Nephron (organoid): ENCODE results near the gene OR52H1.
"Not testable (repeated sequence)": the region's sequence is repeated elsewhere in the genome, so short reads cannot be mapped to it uniquely, and the experiment has no call there.

Experiments
- H3K27ac Mint-ChIP-seq, 3 experiments: 2 replicates each; pipeline ENCODE4 v1.8.0; 2020; ENCODE audit warnings: mixed read lengths in 3 of 3, mild to moderate bottlenecking in 2 of 3, moderate library complexity in 1 of 3
- H3K27me3 Mint-ChIP-seq: 2 replicates; pipeline ENCODE4 v1.8.0; 2021; ENCODE audit warnings: low read depth, mild to moderate bottlenecking, moderate library complexity, mixed read lengths
- H3K36me3 Mint-ChIP-seq: 2 replicates; pipeline ENCODE4 v1.8.0; 2020; ENCODE audit warnings: low read depth, mixed read lengths
- H3K4me1 Mint-ChIP-seq: 2 replicates; pipeline ENCODE4 v1.8.0; 2020; ENCODE audit warnings: mixed read lengths
- H3K4me3 Mint-ChIP-seq, 3 experiments: 2 replicates each; pipeline ENCODE4 v1.8.0; 2020; ENCODE audit warnings: mild to moderate bottlenecking in 3 of 3, mixed read lengths in 3 of 3, moderate library complexity in 2 of 3
- H3K9me3 Mint-ChIP-seq: 2 replicates; pipeline ENCODE4 v1.8.0; 2020; ENCODE audit warnings: mixed read lengths
- TF ChIP-seq, protein P1 (sequence below), 3 experiments: fragments of 200-600 bp; sonication (generic); IDR thresholded peaks; one replicate each; pipeline ENCODE4 v1.5.0; 2021; ENCODE audit warnings: antibody characterized with exemption in 3 of 3; ENCODE audit not compliant: unreplicated experiment in 3 of 3

OR52H1 gene

DNA sequence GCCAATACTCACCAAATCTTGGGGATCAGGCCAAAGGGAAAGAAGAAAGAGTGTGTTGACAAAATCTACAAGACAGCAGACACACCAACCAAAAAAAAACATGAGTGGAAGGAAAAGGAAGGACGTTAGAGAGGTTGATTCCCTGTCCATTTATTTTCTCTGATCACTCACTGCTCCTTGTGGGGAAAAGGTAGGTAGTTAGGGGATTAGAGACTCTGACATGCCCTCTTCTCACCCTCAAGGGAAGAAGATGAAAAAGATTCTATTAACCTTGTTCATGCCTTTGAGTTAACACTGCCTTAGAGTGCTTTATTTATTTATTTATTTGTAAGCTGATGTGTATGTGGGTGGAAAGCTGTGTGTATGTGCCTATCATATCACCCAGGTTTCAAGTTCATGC, at the start of gene OR52H1:
Gene OR52H1, minus strand, starts transcription at position 101 of the 400 bp plus-strand sequence. CDS start 3,035 bp downstream, outside the sequence.
- no peak within 1 kb of the TSS for H3K27ac Mint-ChIP-seq
- H3K4me3 Mint-ChIP-seq, result no peak within 1 kb of the TSS

DNA sequence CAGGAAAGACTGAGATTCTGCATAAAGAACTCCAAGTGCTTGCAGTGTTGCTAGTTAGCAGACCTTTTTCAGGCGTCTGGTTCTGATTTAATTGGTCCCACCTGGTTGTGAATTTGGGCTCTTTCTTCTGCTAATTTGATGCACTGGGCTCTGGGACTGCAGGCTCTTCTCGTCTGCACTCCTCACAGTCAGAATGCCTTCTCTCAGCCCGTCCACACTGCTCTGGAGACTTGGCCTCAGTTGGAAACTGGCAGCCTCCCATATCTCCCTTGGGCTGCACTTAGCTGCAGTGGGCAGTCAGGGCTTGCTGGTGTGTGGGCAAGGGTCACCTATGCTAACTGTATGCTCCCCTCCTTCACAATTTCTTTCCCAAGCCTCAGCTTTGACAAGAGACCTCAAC, 49.6 kb upstream of the OR52H1 start:
- Mint-ChIP-seq H3K4me1 (peaks cover 39% of the 10 kb centered on the region), H3K4me3 (peak overlapping the region; percentile 79 to 87 (median 86)), H3K27me3 (no peaks in the 10 kb centered on the region), H3K27ac (peak overlapping the region; percentile 92 to 97 (median 97)), H3K9me3 (no peaks in the 10 kb centered on the region), H3K36me3 (peaks cover 2% of the 10 kb centered on the region)
- TF ChIP-seq, protein P1, sequence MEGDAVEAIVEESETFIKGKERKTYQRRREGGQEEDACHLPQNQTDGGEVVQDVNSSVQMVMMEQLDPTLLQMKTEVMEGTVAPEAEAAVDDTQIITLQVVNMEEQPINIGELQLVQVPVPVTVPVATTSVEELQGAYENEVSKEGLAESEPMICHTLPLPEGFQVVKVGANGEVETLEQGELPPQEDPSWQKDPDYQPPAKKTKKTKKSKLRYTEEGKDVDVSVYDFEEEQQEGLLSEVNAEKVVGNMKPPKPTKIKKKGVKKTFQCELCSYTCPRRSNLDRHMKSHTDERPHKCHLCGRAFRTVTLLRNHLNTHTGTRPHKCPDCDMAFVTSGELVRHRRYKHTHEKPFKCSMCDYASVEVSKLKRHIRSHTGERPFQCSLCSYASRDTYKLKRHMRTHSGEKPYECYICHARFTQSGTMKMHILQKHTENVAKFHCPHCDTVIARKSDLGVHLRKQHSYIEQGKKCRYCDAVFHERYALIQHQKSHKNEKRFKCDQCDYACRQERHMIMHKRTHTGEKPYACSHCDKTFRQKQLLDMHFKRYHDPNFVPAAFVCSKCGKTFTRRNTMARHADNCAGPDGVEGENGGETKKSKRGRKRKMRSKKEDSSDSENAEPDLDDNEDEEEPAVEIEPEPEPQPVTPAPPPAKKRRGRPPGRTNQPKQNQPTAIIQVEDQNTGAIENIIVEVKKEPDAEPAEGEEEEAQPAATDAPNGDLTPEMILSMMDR (IDR thresholded peaks at IDR 0.05; ENCODE audit: unreplicated experiment in 3 of 3), result no peak

More for the DNA sequence above, at the start of gene OR52H1:
- Mint-ChIP-seq H3K4me1 (no peaks in the 10 kb centered on the region), H3K36me3 (no peaks in the 10 kb centered on the region), H3K27me3 (no peaks in the 10 kb centered on the region), H3K9me3 (no peaks in the 10 kb centered on the region)
- TF ChIP-seq, protein P1 (IDR thresholded peaks at IDR 0.05; ENCODE audit: unreplicated experiment in 3 of 3), result no peak

DNA sequence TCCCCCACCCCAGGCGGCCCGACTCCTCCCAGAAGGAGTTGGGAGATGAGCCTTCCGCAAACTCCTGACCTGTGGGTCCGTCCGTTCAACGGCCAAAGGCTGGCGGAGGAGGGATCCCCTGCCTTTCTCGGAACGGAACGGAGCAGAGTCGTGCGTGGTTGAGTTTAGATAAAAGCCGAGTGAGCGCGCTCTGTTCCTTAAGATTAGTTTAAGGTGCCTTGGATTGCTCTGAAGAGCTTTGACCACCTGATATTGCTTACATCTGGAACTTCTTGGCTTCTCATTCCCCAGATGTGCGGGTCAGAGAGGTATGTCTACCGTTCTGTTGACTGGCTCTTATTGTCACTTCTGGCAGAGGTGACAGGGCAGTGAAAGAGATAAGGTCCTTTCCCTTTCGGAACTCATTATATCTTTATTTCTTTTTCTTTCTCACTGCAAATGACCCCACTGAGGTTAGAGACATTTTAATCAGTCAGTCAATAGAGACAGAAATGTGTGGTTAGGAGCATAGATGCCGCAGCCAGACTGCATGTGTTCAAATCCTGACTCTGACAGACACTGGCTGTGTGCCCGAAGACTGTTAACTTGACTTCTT, 48.4 kb upstream of the OR52H1 start, which contains the start of gene TRIM6:
Gene TRIM6, plus strand, starts transcription at position 31 of the 595 bp plus-strand sequence. Its CDS starts 261 bp downstream, at position 292.
- peaks cover 39% of the 10 kb centered on the region for H3K4me1 Mint-ChIP-seq
- no peaks in the 10 kb centered on the region for H3K36me3 Mint-ChIP-seq
- H3K9me3 Mint-ChIP-seq, result no peaks in the 10 kb centered on the region
- H3K27ac Mint-ChIP-seq, result peak within 1 kb of the TSS; percentile 92 to 98 (median 97)
- TF ChIP-seq, protein P1 (IDR thresholded peaks at IDR 0.05; ENCODE audit: unreplicated experiment in 3 of 3), result no peak
- no peaks in the 10 kb centered on the region for H3K27me3 Mint-ChIP-seq
- H3K4me3 Mint-ChIP-seq, result peak within 1 kb of the TSS; percentile 86 to 90 (median 87)

DNA sequence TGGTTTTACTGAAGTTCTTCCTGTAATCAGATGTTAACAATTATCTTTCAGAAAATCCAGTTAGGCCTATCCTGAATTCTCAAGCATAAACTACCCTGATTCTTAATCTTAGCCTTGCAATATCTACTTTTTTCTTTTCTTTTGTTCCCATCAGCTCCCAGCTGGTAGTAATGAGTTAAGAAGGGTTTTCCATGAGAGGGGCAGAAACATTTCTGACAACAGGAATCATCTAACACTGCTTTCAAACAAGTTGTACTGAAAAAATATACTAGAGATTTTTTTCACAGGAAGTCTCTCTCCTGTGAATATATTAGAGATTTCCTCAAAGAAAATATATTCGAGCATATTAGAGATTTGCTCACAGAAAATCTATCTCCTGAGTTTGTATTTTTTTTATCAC, 44.8 kb upstream of the OR52H1 start:
- Mint-ChIP-seq H3K36me3 (no peaks in the 10 kb centered on the region), H3K4me3 (no peak overlapping the region), H3K27ac (peak overlapping the region; percentile 17 to 58 (median 42)), H3K27me3 (no peaks in the 10 kb centered on the region), H3K4me1 (peaks cover 18% of the 10 kb centered on the region), H3K9me3 (no peaks in the 10 kb centered on the region)
- TF ChIP-seq, protein P1 (IDR thresholded peaks at IDR 0.05; ENCODE audit: unreplicated experiment in 3 of 3), result no peak

DNA sequence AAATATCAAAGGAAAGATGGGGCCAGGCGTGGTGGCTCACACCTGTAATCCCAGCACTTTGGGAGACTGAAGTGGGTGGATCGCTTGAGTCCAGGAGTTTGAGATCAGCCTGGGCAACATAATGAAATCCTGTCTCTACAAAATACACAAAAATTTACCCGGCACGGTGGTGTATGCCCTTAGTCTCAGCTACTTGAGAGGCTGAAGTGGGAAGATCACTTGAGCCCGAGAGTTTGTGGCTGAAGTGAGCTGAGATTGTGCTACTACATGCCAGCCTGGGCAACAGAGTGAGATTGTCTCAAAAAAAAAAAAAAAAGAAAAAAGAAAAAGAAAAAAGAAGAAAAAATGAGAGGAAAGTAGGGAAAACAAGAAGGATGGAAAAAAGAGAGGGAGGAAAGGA, 44.3 kb upstream of the OR52H1 start:
- no peaks in the 10 kb centered on the region for H3K27me3 Mint-ChIP-seq
- H3K9me3 Mint-ChIP-seq, result no peaks in the 10 kb centered on the region
- TF ChIP-seq, protein P1 (IDR thresholded peaks at IDR 0.05; ENCODE audit: unreplicated experiment in 3 of 3), result no peak
- H3K36me3 Mint-ChIP-seq, result no peaks in the 10 kb centered on the region
- H3K4me3 Mint-ChIP-seq, result no peak overlapping the region
- H3K27ac Mint-ChIP-seq, result peak overlapping the region in 1 of 3 experiments; percentile 9
- H3K4me1 Mint-ChIP-seq, result peaks cover 12% of the 10 kb centered on the region

DNA sequence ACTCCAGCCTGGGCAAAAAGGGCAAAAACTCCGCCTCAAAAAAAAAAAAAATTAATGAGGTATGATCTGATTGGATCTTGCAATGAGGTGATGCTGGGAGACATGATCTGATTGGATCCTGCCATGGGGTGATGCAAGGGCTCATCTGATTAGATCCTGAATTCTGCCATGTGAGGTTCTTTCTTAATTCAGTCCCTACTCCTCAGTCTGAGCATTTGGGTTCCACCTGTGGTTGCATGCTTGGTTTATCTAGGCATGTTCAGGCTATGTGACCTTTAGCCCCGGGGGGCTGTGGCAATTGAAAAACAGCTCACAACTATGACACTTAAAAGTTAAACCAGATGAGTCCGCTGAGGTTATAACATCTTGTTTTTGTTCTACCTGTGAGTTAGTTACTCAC, 43.3 kb upstream of the OR52H1 start:
- Mint-ChIP-seq H3K4me3 (no peak overlapping the region), H3K36me3 (no peaks in the 10 kb centered on the region), H3K4me1 (peaks cover 2% of the 10 kb centered on the region), H3K27me3 (no peaks in the 10 kb centered on the region), H3K9me3 (no peaks in the 10 kb centered on the region), H3K27ac (peak overlapping the region in 1 of 3 experiments; percentile 47)
- TF ChIP-seq, protein P1 (IDR thresholded peaks at IDR 0.05; ENCODE audit: unreplicated experiment in 3 of 3), result no peak

DNA sequence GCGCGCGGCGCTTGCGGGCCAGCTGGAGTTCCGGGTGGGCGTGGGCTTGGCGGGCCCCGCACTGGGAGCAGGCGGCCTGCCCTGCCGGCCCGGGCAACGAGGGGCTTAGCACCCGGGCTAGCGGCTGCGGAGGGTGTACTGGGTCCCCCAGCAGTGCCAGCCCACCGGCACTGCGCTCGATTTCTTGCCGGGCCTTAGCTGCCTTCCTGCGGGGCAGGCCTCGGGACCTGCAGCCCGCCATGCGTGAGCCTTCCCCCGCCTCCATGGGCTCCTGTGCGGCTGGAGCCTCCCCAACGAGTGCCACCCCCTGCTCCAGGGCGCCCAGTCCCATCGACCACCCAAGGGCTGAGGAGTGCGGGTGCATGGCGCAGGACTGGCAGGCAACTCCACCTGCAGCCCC, 41.6 kb upstream of the OR52H1 start:
- not testable (repeated sequence) for H3K27me3 Mint-ChIP-seq, H3K27ac Mint-ChIP-seq, H3K9me3 Mint-ChIP-seq, H3K36me3 Mint-ChIP-seq, H3K4me3 Mint-ChIP-seq, H3K4me1 Mint-ChIP-seq

DNA sequence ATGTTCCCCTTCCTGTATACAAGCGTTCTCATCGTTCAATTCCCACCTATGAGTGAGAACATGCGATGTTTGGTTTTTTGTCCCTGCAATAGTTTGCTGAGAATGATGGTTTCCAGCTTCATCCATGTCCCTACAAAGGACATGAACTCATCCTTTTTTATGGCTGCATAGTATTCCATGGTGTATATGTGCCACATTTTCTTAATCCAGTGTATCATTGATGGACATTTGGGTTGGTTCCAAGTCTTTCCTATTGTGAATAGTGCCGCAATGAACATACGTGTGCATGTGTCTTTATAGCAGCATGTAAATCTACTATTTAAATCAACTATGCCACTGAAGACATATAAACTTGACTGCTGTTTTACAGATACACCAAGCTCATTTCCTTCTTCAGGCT, 36.1 kb upstream of the OR52H1 start:
- not testable (repeated sequence) for H3K4me1 Mint-ChIP-seq, H3K4me3 Mint-ChIP-seq, H3K9me3 Mint-ChIP-seq, H3K36me3 Mint-ChIP-seq, H3K27ac Mint-ChIP-seq, H3K27me3 Mint-ChIP-seq
